ENCODE measurements around the gene CFAP73.
"Not testable (repeated sequence)": the region's sequence is repeated elsewhere in the genome, so short reads cannot be mapped to it uniquely, and the experiment has no call there.

The CFAP73 gene

DNA sequence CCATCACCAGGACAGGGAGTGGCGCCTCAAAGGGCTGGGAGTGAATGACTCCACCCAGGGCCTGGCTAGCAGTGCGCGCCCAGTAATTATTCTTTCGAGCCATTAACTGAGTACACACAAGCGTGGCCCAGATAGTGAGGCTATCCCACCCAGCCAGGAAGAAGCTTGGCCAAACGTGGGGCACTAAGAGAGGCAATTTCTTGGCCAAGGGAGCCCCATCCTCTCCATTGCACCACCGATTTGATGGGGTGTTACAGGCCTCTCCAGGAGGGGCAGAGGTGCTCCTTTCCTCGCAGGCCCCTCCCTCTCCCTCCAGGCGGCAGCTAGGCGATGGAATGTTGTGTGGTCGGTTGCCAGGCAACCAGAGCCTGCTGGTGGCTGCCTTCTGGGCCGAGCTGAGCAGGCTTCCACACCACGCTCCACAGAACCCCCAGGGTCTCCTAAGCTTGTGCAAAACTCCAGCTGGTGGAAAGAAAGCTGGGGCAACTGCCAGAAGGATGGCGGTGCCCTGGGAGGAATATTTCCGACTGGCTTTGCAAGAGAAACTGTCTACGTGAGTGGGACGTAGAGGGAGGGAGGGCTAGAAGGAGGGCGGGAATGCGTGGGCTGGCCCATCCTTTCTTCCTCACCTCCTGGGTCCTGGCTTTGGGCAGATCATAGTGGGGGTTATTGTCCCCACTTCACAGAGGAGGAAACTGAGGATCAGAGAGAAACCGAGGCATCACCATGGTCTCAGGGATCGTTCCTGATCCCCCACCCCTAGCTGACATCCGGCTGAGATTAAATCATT, at the start of gene CFAP73:
TSS of gene CFAP73 (plus strand) at position 364 of the 790 bp plus-strand sequence. CDS start at position 498, 134 bp downstream.
- no peak for DNase-seq

DNA sequence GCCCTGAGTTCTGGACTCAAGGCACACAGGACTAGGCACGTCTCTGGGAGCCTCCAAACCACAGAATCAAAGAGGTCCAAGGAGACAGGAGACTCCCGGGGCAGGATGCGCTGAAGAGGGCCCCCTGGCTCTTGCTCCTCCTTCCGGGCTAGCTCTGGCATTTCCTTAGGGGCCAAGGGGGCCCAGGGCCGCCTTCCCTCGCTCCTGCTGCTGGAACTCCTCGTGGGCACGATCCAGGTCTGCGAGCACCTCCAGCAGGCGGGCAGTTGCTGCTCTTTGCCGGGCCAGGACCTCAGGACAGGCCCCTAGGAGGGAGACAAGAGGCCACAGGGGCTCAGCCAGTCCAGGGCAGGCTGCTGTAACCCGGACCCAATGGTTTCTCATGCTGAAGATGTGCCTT, 49.8 kb upstream of the CFAP73 start:
- no peak for DNase-seq

- no peak for DNase-seq
These were observed 47.8 kb upstream of the CFAP73 start for GRCh38 chr12:113101751-113102150.

GRCh38 chr12:113102811-113103210, 46.7 kb upstream of the CFAP73 start:
- no peak for DNase-seq

DNA sequence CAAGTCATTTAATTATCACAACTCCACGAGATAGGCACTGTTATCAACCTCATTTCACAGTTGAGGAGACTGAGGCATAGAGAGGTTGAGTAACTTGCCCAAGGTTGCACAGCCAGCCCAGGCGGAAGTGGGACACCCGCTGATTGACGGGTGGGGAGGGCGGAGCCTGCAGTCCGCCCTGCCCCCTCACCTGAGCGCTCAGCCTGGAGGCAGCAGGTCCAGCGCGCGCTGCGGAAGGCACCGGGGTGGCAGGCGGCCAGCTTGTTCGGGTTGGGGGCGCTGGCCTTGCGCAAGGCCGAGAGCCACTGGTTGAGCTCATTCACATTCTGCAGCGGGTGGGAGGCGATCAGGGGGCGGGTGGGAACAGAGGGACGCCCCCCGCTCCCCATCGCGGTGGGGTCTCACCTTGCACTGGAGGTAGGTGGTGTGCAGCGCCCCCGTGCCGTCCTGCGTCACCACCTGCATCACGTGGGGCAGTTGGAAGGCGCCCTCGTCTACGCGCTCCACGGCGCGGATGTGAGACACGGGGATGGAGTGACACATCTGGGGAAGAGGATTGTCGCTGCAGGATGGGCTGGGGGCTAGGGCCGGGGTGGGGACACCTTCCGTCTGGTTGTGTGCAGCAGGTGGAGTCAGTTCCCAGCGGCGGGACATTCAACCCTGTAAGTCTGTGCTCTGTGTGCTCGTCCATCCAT, 45.6 kb upstream of the CFAP73 start:
- DNase-seq: peak; percentile 71 to 74

DNA sequence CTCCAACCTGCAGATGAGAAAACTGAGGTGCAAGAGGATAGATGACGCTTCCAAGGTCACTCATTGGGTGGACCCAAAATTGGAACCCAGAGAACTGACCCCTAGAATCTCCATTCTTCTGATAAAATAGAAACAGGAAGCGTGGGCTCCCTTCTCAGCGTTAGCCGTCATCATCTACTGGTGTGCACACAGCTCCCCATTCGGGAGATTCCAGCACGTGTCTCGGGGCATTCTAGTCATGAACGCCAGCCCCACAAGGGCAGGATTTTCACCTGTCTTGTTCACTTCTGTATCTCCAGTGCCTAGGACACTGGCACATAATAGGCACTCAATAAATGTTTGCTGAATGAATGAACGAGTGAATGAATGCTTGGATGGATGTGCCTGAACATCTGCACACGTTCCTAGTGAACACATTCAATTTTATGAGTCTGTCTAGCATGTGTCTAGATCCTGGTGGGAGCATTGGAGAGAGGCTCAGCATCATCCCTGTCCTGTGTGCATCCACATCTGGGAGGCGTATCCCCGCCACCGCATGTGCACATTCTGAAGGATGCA, 44.5 kb upstream of the CFAP73 start:
- no peak for DNase-seq

DNA sequence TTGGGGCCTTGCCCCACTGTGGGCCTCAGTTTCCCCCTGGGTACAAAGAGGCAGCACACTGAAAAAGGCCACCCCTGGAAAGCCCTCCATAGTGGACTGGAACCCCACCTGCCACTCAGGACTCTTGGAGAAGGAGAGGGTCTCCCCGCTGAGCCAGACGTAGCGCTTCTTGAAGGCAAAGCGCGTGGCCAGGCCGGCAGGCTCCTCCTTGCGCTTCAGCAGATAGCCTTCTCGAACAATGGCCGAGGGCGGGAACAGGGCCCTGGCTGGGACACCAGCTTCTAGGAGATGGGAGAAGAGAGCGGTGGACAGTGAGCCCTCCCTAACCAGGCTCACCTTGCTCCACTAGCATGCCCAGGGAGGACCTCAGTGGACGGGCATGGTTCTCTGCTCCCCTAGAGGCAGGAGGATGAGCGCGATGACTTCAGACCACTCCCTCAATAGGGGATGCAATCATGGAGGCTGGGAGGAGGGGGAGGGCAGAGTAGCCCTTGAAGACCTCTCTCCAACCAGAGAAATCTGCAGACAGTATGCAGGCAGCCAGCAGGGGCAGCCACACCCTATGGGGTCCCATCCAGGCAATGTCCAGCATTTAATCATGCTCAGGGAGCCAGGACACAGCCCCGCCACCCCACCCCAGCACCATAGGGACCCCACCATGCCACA, 43.8 kb upstream of the CFAP73 start:
- no peak for DNase-seq

GRCh38 chr12:113106361-113106760, 43.2 kb upstream of the CFAP73 start:
- no peak for DNase-seq

- DNase-seq: no peak
These were observed 41.2 kb upstream of the CFAP73 start for GRCh38 chr12:113108308-113108707.

- DNase-seq: no peak
These were observed 40.2 kb upstream of the CFAP73 start for GRCh38 chr12:113109360-113109759.

DNA sequence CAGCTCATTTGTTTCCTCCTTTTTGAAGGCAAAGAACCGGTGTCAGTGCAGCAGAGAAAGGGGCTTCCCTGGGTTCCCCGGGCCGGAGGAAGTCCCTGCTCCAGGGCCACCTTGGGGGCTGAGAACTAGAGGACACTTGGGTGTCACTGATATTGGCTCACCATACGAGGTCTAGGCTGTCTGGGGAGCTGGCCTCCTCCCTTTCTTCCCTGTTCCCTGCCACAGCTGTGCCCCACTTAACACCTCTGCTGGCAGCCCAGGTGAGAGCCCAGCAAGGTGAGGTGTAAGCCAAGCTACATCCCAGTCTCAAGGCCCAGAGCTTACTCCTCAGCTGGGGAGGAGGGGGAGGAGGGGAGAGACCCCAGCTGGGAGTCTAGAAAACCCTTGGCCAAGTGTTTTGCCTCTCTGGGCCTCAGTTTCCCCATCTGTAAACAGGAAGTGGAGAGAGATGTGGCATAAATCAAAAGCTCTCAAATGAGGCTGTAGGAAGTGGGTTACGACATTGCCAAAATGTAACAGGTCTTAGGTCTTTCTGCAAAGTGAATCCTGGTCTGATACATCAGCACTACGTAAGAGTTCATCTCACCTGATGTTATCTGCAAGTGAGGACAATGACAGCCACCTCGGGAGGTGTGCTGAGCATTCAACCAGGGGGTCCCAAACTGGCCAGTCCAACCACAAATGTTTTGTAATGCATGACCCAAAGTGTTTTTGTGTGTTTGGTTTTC, 39.5 kb upstream of the CFAP73 start:
- no peak for DNase-seq

DNA sequence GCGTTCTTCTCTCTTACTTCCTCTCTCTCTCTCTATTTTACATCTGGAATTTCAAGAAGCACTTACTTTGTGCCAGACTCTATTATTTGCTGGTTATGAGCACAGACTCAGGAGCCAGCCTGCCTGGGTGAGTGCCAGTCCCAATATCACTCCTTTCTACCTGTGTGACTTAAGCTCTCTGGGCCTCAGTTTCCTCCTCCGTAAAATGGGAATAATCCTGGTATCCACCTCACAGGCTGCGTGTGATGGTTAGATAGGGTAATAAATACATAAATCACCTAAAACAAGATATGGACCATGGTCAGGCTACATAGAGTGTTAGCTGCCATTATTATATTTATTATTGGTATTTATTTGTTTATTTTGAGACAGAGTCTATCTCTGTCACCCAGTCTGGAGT, 38.3 kb upstream of the CFAP73 start:
- no peak for DNase-seq

DNA sequence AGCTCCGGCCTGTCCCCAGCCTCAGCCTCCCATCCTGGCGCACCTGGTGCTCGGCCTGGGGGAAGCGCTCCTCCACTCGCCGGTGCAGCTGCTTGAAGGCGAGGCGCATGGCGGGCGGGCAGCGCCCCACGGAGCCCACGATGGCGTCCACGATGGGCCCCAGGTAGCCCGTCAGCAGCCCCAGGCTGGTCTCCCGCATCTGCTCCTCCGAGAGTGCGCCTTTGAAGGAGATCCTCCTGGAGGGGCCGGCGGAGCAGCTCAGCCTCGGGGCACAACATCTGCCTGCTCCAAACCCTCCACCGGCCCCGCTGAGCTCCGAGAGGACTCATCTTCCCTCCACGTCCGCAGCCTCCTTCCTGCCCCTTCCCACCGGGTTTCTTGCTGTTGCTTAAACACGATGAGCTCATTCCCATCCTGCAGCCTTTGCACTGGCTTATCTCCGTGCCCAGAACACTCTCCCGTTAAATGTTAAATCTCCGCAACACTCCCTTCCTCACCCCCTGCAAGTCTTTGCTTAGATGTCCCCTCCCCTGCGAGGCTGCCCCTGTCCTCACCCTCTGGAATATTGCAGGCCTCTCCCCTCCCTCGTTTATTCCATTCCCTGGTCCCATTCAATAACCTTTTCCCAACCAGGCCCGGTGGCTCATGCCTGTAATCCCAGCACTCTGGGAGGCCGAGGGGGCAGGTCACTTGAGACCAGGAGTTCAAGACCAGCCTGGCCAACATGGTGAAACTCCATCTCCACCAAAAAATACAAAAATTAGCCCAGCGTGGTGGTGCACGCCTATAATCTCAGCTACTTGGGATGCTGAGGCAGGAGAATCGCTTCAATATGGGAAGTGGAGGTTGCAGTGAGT, 37.3 kb upstream of the CFAP73 start:
- no peak for DNase-seq

- DNase-seq: no peak
These were observed 36.1 kb upstream of the CFAP73 start for GRCh38 chr12:113113397-113113796.

DNA sequence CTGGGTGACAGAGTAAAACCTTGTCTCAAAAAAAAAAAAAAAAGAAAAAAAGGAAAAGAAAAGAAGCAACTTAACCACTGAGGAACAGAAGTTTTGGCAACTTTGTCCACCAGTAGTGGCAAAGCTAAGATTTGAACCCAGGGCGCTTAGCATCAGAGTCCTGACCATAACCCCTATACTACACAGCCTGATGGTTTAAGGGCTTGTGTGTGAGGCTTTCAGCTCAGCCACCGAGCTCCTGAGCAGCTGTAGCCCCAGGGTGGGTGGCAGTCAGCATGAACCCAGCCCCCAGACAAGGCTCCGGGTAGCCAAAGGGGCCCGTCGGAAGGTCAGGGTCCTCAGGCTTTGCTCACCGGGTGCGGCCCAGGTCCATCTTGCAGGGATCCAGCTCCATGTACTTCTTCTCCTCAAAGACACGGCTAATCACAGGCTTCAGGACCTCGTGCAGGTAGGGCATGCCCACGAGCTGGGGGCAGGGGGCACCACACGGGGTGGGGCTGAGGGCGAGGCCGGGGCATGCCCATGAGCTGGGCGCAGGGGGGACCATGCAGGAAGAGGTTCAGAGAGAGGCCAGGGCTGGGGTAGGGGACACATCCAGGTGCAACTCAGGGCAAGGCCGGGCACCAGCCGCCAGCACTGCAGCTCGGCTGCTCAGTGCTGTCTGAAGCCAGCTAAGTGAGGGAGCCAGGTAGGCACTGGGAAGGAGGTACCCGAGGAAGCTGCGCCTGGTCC, 34.9 kb upstream of the CFAP73 start:
- DNase-seq: no peak

- no peak for DNase-seq
These were observed 33.9 kb upstream of the CFAP73 start for GRCh38 chr12:113115455-113116126.

DNA sequence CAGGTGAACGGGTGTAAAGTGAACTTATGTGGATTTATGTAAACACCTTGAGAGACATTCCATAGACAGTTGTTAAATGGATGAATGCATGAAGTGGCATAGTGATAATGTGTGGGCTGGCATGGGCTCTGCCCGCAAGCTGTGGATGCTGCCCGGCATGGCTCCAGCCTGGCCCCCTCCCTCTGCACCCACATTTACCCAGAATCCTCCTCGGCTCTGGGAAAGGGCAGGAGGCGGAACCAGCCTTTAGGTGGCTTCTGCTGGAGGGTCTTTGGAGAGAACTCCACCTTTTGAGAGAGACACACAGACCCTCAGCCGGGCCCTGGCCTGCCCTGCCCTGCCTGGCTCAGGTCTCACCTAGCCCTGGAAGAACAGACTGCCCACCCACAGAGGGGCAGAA, 32.6 kb upstream of the CFAP73 start:
- DNase-seq: no peak

GRCh38 chr12:113117684-113118083, 31.8 kb upstream of the CFAP73 start:
- not testable (repeated sequence) for DNase-seq

DNA sequence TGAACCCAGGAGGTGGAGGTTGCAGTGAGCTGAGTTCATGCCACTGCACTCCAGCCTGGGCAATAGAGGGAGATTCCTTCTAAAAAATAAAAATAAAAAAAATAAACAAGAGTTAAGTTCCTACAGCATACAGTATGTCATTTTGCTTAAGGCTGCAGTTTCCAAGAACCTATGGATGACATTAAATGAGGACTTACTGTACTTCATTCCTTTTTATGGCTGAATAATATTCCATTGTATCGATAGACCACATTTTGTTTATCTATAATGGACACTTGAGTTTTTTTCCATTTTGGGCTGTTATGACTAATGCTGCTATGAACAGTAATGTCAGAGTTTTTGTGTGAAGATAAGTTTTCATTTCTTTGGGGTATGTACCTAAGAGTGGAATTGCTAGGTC, 31.4 kb upstream of the CFAP73 start:
- no peak for DNase-seq

DNA sequence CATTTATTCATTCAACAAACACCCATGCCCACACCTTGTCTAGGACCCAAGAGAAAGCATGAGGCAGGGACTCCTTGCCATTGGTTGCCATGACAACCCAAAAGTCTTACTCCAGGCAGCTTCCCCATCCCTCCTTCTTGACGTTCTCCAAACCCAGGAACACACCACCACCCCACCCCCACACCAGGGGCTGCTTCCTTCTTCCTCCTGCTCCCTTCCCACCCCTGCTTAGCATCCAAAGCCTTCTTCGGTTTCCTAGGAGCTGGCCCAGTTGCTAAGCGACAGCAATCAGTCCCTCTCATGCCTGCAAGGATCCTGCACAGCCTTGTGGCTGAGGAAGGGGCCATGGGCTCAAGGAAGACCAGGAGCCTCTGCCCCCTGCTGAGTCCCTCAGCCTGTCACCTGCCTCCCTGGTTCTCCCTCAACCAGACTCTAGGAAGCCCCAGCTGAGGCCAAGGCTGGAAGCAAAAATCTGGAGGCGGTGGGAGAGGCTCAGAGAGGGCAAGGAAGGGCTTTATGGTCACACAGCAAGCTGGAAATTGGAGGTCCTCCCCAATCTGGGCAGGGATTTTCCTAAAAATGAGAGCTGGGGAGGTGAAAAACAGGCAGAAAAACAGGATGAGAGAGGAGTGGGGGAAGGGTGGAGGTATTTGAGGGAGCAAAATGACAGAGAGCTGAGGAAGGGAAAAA, 29.4 kb upstream of the CFAP73 start:
- no peak for DNase-seq

Data from activated CD4-positive, alpha-beta T cell treated with anti-CD3 and anti-CD28 coated beads, Interleukin-2, amount 50 U/mL, for 48 hours (primary cell).